SKM-1 treated with dmso at 0.1 percent for 144 hours (cell line): Measurements from ENCODE around the gene MICU2.

Experiments
- DNase-seq: peaks from one replicate; lab custom pipeline; 2025; ENCODE audit not compliant: unreplicated experiment; lab: John Stamatoyannopoulos, UW

The MICU2 gene

DNA sequence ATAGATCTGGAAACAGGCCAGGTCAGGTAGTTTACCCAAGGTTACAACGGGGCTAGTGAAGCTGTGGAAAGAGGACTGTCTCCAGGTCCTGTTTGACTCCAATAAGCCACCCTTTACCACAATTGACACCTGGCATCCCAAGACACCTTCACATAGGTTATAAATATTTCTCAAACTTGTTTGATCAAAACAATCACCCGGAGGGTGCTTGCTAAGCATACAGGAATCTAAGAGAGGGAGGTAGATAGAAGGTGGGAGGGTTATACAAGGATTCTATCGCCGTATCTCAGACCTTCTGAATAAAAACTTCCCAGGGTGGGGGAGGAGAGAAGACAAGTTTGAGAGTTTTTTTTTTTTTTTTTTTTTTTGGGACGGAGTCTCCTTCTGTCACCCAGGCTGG, 55.4 kb downstream of the MICU2 start:
- DNase-seq = no peak

DNA sequence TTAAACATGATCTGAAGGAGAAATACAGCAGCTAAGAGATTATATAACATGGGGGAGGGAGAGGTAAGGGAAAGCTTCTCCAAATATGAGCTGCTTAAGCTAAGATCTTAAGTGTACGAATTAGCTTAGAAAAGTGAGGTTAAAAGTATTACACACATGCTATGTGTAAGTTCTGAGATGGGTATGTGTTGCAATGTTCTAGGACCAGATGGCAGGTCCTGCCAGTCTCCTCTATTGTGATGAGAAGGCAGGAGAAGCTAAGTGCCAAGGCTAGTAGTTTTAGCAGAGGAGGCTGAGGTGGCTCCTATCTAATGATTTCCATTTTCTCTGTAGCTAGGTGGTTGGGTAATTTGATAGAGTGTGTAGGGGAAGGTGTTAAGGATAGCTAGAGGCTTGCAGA, 57.6 kb downstream of the MICU2 start:
- no peak for DNase-seq

DNA sequence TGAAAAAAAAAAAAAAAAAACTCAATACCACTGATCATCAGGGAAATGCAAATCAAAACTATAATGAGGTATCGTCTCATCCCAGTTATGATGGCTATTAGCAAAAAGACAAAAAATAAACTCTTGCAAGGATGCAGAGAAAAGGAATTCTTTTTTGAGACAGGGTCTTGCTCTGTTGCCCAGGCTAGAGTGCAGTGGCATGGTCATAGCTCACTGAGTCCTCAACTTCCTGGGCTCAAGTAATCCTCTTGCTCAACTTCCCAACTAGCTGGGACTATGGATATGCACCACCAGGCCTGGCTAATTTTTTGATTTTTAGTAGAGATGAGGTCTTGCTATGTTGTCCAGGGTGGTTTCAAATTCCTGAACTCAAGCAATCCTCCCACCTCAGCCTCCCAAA, 59.5 kb downstream of the MICU2 start:
- no peak for DNase-seq

DNA sequence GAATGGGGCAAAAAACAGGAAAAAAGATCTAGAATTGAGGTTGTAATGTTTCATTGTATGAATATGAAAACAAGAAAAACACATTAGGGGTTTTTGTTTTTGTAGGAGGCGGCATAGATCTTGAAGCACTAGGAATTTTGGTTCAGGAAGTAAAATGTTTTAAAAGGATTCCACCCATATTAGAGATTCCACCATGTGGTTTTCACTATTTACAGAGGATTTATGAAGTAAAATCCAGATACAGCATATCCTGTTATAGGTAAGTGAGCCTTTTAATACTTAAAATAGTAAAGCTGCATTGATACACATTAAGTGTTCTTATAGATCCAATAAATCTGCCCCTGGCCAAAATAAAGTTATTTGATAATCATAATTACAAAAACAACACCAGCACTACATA, 61.4 kb downstream of the MICU2 start:
- no peak for DNase-seq

DNA sequence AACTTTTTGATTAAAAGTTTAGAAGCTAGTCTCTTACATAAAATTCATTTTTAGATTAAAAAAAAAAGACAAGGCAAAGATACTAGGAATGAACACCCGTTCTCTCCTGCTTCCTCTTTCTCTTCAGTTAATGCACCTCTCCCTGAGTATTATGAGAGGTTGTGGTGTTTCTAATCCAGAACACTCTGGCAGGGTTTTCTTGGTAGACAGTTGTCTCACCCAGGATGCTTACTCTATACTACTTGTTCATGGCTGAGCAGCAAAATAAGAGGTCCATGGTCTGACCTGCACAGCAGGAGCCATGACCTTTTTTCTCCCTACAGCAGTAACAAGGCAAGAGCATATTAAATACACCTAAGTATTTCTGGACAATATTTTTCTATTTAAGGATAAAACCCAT, 62.0 kb downstream of the MICU2 start:
- no peak for DNase-seq

DNA sequence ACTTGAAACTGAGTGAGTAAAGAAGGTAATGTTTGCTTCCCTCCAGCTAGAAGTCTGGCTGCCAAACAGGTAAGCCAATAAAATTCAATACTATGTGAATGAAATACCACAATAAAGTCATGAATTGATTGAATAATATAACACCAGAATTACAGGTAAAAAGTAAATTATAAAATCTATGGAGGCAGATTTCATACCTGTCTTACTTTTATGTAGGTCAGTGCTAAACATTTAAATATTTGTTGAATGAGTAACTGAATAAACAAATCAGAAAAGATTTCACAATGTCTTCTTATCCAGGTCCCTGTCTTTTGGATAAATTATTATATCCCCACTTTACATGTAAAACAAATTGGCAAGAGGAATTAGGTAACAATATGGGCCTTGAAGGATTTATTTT, 62.7 kb downstream of the MICU2 start:
- no peak for DNase-seq

DNA sequence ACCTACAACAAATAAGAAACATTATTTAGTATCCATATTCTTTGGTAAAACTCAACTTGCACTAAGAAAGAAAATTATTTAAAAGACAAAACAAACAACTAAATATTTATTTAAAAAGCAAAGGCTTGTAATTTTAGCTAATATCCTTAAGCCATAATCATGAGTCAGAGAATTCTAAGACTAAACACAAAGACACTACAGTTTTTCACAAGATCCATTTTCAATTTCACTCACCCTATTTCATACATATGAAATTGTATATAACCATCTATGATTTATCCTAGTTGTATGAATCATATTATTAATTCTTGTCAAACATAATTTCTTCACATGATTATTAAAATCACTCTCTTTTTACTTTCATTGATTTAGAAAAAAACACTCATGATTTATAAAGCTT, 64.3 kb downstream of the MICU2 start:
- DNase-seq = no peak

DNA sequence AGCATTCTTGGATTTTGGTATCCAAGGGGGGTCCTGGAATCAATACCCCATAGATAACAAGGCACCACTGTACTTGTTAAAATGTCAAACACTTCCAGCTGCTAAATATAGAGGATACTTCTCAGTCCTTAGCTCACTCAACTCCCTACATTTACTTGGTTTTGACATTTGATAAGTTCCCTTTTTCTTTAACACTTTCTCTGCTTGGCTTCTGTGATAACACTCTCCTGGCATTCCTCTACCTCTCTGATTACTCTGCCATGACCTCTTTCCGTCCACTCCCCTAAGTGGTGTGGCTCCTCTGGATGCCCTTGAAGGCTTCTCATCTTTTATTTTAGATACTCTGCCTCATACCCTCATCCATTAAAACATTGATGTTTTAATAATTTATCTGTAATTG, 65.2 kb downstream of the MICU2 start:
- DNase-seq = no peak

DNA sequence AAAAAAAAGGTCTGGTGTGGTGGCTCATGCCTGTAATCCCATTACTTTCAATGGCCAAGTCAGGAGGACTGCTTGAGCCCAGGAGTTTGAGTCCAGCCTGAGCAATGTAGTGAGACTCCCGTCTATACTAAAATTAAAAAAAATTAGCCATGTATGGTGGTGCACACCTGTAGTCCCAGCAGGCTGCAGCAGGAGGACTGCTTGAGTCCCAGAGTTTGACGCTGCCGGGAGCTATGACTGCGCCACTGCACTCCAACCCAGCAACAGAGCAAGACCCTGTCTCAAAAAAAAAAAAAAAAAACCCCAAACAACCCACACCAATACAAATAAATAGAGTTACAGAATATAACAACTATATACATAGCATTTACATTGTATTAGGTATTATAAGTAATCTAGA, 65.7 kb downstream of the MICU2 start:
- DNase-seq = no peak

DNA sequence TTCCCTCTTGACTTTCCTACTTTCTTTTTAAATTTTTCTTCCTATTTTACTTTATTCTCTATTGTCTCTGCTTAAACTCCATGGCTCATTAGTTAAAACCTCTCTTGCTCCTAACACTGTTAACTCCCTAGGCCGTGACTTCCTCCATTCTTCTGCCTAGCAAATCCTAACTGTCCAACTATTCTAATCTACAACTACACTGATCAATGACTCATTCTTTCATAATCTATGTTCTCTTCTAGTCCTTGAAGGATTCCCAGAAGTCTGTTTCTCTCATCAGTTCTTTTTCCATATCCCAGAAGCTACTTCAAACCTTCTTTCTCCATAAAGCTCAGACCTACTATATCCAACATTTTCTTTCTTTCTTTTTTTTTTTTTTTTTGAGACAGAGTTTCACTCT, 66.9 kb downstream of the MICU2 start:
- DNase-seq = no peak

DNA sequence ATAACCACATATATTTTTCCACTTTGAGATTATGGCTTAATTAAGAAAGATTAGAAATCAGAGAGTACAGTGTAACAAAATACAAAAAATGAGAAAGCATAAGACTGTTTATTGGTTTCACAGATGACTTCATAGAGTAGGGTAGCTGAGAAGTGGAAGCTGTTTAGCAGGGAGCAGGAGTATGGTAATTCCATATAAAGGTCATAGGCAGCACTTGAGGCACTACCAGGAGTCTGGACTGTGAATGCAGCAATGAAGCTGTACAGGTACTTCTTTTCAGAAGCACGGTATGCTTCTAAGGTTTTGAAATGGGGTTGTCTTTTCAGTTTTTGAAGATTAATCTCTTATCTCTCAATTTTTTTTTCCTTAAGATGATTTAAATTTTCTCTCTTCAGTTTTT, 69.2 kb downstream of the MICU2 start:
- DNase-seq = no peak

DNA sequence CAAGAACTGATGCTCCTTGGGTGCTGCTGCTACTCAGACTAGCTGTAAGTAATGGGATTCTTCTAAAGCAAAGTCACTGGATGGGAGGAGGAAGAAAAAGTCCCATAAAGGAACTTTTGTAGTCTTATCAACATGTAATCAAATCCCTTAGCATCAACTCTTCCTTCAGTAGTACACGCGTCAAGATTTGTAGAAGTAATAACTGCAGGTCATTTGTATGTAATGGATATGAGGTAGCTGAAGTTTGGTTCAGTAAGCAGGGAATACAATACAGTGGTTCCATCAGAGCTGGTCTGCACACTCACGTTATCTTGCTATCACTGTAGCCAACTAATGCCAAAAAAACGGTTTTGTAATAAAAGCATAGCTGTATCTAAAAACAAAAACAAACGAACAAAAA, 72.5 kb downstream of the MICU2 start:
- DNase-seq = no peak

DNA sequence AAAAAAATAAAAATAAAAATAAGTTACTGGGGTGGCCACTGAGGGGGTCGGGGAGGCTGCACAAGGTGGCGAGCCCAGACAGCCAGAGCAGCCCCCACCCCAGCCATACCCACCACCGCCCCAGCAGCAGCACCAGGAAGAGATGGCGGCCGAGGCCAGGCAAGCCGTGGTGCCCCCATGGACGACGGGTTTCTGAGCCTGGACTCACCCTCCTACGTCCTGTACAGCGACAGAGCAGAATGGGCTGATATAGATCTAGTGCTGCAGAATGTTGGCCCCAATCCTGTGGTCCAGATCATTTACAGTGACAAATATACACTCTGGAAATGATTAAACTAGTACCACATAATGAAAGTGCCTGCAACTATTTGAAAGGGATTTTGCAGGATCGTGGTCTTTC, 73.3 kb downstream of the MICU2 start:
- DNase-seq = no peak

DNA sequence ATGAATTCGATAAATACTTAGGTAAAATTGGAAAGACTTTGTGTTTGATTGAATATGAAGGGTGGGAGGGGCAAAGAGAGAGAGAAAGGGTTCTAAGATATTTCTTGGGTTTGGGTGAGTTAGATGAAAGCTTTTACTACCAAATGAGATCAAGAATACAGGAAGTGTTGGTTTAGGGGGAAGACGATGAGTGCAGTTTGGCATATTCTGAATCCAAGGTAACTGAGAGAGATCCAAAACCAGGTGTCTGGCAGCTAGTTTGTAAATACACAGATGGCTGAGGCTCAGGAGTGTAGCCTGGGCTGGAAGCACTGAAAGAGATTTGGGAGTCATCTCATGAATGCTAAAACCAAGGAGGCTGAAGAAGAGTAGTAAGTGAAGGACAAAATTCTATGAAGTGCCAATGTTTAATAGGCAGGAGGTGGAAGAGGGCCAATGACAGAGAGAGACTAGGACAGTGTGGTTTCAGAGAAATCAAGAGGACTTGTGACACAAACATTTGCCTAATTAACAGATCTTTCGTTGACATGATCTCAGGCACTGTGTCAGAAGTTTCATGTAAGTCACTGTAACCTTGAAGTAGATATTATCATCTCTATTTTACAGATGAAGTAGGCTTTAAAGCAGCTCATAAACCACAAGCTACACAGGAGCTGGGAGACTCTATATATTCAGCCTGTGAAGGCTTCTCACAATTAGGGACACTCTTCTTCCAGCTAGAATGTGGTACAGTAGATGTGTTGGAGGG, 74.7 kb downstream of the MICU2 start:
- no peak for DNase-seq

DNA sequence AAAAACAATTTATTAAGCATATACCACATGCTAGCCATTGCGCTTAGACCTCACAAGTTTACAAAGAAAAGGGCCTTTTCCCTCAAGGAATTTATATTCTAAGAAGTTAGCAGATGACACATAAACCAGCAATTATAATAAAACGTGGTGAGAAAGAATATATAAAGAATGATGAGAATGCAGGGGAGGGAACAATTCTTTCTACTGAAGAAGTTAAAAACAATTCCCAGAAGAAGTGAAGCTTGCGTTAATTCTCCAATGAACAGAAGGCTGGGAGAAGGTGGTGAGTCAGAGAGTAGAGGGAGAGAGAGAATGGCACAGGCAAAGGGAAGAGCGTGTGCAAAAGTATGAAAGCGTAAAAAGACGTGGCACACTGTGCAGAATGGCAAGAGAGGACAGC, 75.4 kb downstream of the MICU2 start:
- no peak for DNase-seq

DNA sequence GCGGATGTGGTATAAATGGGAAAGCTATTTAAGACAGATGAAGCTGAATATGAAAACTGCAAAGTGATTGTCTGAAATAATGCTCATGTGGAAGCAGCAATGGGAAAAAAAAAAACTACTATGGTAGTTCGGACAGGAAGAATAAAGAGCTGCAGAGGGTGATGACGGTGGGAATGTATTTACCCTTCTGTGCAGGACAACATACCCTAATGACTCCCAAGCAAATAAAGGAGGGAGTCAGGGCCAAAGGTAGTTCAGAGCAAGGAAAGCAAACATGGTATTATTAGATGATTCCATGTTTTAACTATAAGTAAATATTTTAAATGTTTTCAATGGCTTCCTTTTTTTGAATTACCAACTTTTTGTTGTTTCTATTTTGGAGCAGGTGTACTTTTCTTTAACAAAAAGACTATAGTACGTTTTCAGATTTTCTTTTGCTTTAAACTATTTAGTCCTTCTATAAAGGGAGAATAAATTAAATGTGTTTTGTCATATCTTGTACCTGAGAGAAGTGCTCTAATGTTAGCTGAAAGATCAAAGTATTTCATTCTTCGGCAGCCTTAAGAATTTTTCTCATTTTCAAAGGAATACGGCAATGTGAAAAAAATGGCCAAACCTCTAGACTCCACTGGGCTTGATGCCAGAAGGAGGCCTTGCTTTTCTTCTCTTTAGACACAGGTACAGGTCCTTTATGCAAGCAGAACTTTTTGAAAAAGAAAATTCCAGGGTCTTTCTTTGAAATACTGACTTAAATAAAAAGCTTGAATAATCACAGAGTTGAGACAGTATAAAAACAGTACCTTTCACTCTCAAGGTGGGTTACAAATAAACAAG, 77.0 kb downstream of the MICU2 start:
- DNase-seq = no peak

DNA sequence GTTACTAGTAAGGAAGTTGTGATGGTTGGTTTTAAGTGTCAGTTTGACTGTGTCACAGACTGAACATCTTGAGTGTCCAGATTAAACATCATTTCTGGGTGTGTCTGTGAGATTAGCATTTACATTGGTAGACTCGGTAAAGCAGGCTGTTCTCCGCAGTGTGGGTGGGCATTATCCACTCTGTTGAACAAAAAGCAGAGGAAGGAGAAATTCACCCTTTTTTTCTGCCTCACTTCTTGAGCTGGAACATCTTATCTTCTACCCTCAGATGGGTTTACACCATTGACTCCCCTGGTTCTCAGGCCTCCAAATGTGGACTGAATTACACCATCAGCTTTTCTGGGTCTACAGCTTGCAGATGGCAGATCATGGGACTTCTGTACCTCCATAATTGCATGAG, 81.1 kb downstream of the MICU2 start:
- DNase-seq = no peak

DNA sequence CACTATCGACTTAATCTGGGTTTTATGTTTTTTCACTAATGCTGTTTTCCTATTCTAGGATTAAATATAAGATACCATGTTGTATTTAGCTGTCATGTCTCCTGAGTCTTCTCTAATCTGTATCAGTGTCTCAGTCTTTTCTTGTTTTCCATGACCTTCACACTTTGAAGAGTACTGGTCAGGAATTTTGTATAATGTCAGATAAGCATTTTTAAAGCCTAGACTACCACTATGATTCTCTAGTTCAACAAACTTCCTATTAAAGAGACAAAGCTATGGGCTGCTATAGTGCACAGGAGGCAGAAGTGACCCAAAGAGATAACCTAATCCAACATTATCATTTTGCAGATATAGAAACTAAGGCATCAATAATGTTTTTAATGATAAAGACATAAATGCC, 81.8 kb downstream of the MICU2 start:
- DNase-seq = no peak

DNA sequence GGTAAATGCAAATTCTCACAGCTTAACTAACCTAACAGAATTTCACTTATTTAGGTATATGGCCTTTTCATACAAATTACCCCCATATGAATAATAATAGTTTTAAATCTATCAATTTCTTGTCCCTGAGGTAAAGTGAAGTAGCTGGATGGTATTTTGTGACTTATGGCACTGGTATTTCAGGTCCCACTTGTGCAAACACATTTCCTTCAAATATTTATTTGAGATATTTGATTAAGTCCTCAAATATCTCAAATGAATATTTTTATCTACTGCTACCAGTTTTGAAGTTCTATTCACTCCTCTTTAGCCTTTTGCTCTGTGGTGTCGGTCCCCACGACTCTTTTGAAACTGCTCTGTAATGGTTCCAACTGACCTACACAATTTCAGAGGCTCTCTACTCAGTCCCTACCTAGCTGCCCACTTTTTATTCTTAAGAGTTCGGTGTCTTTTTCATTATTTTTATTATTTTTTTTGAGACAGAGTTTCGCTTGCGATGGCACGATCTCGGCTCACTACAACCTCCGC, 85.3 kb downstream of the MICU2 start:
- DNase-seq = no peak

DNA sequence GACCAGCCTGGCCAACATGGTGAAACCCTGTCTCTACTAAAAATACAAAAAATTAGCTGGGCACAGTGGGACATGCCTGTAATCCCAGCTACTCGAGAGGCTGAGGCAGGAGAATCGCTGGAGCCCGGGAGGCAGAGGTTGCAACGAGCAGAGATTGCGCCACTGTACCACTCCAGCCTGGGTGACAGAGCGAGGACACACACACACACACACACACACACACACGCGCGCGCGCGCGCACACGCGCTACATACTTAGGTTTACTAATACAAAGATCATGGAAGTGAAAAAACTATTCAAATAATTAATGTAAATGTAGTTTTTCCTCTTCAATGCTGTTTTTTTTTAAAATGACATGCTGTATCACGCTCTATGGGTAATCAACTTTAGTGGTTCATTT, 86.4 kb downstream of the MICU2 start:
- no peak for DNase-seq

DNA sequence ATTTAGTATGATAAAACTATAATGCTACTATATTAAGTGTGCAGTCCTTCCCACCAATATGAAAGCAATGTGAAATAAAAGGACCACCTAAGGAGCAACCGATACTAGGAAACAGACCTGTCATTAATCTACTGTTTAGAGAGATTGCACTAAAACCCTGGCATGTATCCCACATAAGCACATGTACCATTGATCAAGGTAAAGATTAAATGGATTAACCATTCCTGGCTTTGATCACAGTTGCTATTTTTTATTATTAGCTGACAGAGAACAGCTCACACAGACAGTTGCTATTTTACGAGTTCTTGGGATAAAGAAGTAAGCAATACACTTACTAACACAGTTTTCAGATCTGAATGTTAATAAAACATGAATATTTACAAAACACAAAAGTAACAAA, 87.2 kb downstream of the MICU2 start:
- no peak for DNase-seq

DNA sequence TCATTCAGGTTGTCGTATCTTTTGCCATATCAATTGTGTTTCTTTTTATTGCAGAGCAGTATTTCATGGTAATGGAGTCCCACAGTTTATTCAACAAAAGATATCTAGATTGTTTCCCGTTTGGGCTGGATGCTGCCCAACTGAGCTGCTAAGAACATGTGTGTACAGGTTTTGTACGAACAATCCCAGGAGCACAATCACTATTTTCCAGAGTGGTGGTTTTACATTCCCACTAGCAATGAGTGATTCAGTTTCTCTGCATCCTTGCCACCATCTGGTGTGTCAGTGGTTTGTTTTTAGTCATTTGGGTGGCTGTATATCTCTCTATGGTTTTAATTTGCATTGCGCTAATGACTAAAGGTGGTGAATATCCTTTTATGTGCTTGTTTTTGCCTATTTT, 92.1 kb downstream of the MICU2 start:
- no peak for DNase-seq
